MM.1S (cell line): ENCODE results near the gene PALB2.
"Not testable (repeated sequence)": the region's sequence is repeated elsewhere in the genome, so short reads cannot be mapped to it uniquely, and the experiment has no call there.

Experiments
- DNase-seq: peaks from one replicate; pipeline ENCODE4 v3.0.0-alpha.2; 2015
- H2AFZ ChIP-seq: fragments of 300-600 bp; sonication (generic); 2 replicates; pipeline ENCODE4 v1.6.0; 2016; ENCODE audit warnings: antibody characterized with exemption, low read length
- H3F3A ChIP-seq: fragments of 300-600 bp; sonication (generic); 2 replicates; pipeline ENCODE4 v1.6.1; 2016; ENCODE audit warnings: mild to moderate bottlenecking, antibody characterized with exemption, low read length, moderate library complexity, mixed read lengths; ENCODE audit not compliant: insufficient read depth
- H3K27ac ChIP-seq: fragments of 300-600 bp; sonication (generic); 2 replicates; pipeline ENCODE4 v1.5.1; 2016; ENCODE audit warnings: mild to moderate bottlenecking, low read length
- H3K27me3 ChIP-seq: fragments of 300-600 bp; sonication (generic); replicated peaks from 2 replicates; pipeline ENCODE4 v1.6.0; 2016; ENCODE audit warnings: low read length; ENCODE audit not compliant: insufficient read depth
- H3K36me3 ChIP-seq: fragments of 300-600 bp; sonication (generic); replicated peaks from 2 replicates; pipeline ENCODE4 v1.6.1; 2016; ENCODE audit warnings: mild to moderate bottlenecking, low read length, mixed read lengths; ENCODE audit not compliant: insufficient read depth
- H3K4me1 ChIP-seq: fragments of 300-600 bp; sonication (generic); 2 replicates; pipeline ENCODE4 v1.6.1; 2016; ENCODE audit warnings: low read length, mixed read lengths
- H3K4me2 ChIP-seq: fragments of 300-600 bp; sonication (generic); 2 replicates; pipeline ENCODE4 v1.6.0; 2016; ENCODE audit warnings: low read depth, low read length
- H3K4me3 ChIP-seq: fragments of 300-600 bp; sonication (generic); 2 replicates; pipeline ENCODE4 v1.5.1; 2016; ENCODE audit warnings: low read length, mixed read lengths
- H3K79me2 ChIP-seq: fragments of 300-600 bp; sonication (generic); 2 replicates; pipeline ENCODE4 v1.6.1; 2016; ENCODE audit warnings: mixed run types, low read length, mixed read lengths
- H3K9ac ChIP-seq: fragments of 300-600 bp; sonication (generic); 2 replicates; pipeline ENCODE4 v1.6.1; 2016; ENCODE audit warnings: low read length, mixed read lengths
- H3K9me2 ChIP-seq: fragments of 300-600 bp; sonication (generic); replicated peaks from 2 replicates; pipeline ENCODE4 v1.6.1; 2016; ENCODE audit warnings: mild to moderate bottlenecking, low read length, mixed read lengths; ENCODE audit not compliant: insufficient read depth
- H3K9me3 ChIP-seq: fragments of 300-600 bp; sonication (generic); replicated peaks from 2 replicates; pipeline ENCODE4 v1.6.1; 2016; ENCODE audit warnings: mild to moderate bottlenecking, low read length, mixed read lengths; ENCODE audit not compliant: insufficient read depth
- H4K20me1 ChIP-seq: fragments of 300-600 bp; sonication (generic); 2 replicates; pipeline ENCODE4 v1.6.1; 2016; ENCODE audit warnings: mild to moderate bottlenecking, low read length, moderate library complexity, mixed read lengths; ENCODE audit not compliant: insufficient read depth
- EZH2 ChIP-seq: fragments of 300-600 bp; sonication (generic); optimal IDR thresholded peaks from 2 replicates; pipeline ENCODE3; 2017; ENCODE audit warnings: low read depth, mild to moderate bottlenecking, antibody characterized with exemption, low read length, mixed read lengths
- EZH2phosphoT487 ChIP-seq: fragments of 300-600 bp; sonication (generic); IDR thresholded peaks from 2 replicates; pipeline ENCODE4 v1.6.1; 2018; ENCODE audit warnings: antibody characterized with exemption, low read length
- TF ChIP-seq, protein P1 (sequence below): fragments of 300-600 bp; sonication (generic); IDR thresholded peaks from 2 replicates; pipeline ENCODE4 v1.5.1; 2016; ENCODE audit warnings: antibody characterized with exemption, low read length, mixed read lengths

The PALB2 gene

DNA sequence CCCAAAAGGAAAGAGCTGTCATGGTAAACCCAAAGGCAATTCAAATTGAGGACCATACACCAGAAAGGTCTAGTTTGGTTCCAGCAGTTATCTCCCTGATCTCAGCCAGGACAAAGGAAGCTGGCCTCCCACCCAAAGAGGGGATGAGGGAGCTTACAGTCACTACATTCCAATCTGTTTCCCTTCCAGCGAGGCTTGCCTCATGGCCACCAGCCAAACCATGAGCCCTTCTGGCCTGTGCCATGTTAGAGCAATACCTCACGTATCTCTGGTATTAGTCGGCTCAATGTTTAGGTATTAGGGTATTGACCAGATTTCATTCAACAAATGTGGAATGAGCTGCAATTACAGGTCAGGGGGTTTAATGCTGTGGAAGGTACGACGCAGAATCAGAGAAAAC is 53.4 kb downstream of the PALB2 start:
- Histone ChIP-seq H3F3A (no peaks in the 10 kb centered on the region), H3K27ac (no peak overlapping the region), H2AFZ (no peak overlapping the region), H3K27me3 (no peaks in the 10 kb centered on the region), H3K9ac (no peak overlapping the region), H3K4me3 (no peak overlapping the region), H3K36me3 (peaks cover 28% of the 10 kb centered on the region), H3K4me2 (no peak overlapping the region), H3K4me1 (no peaks in the 10 kb centered on the region), H3K79me2 (peaks cover 66% of the 10 kb centered on the region), H3K9me3 (no peaks in the 10 kb centered on the region), H4K20me1 (peaks cover 16% of the 10 kb centered on the region; the same call in 1 of the 2 replicates), H3K9me2 (no peaks in the 10 kb centered on the region)
- TF ChIP-seq EZH2phosphoT487: no peak
- TF ChIP-seq, protein P1, sequence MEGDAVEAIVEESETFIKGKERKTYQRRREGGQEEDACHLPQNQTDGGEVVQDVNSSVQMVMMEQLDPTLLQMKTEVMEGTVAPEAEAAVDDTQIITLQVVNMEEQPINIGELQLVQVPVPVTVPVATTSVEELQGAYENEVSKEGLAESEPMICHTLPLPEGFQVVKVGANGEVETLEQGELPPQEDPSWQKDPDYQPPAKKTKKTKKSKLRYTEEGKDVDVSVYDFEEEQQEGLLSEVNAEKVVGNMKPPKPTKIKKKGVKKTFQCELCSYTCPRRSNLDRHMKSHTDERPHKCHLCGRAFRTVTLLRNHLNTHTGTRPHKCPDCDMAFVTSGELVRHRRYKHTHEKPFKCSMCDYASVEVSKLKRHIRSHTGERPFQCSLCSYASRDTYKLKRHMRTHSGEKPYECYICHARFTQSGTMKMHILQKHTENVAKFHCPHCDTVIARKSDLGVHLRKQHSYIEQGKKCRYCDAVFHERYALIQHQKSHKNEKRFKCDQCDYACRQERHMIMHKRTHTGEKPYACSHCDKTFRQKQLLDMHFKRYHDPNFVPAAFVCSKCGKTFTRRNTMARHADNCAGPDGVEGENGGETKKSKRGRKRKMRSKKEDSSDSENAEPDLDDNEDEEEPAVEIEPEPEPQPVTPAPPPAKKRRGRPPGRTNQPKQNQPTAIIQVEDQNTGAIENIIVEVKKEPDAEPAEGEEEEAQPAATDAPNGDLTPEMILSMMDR: no peak
- no peak for DNase-seq

DNA sequence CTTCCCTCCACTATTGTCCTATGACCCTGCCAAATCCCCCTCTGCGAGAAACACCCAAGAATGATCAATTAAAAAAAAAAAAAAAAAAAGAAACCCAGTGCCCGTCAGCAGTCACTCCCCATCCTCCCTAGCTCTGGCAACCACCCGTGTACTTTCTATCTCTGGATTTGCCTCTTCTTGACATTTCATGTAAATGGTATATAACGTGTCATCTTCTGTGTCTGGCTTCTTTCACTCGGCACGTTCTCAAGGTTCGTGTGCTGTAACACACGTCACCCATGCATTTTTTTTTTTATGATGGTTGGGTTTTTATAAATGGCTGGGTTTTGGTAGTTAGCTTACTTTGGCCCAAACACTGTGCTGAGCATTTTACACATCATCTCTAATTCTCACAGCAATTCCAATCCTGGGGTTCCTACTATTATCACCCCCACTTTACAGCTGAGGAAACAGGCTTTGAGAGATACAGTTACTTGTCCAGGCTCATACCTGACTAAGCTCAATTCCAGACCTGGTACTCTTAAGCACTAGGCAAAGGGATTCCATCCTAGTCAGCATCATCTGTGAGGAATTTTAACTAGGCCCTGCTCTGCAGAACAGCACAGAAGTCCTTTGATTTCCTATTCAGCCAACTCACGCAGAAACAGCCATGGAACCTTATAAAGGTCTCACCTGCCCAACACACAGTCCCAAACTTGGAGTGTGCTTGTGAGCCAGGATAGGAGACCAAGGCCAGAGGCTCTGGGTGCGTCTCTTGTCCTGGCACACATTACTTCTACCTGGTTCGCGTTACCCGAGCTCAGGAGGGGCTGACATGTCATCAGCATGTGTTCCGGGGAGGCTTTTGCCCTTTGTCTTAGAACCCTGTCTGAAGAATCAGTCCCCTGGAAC is 56.7 kb downstream of the PALB2 start:
- Histone ChIP-seq H3K36me3 (peaks cover 22% of the 10 kb centered on the region), H3K79me2 (peaks cover 33% of the 10 kb centered on the region), H3K27ac (no peak overlapping the region), H3K4me1 (no peaks in the 10 kb centered on the region), H4K20me1 (0 out of 2 replicates have a peak, but pooled peaks cover 8% of the 10 kb centered on the region), H3K9me2 (no peaks in the 10 kb centered on the region), H3K4me3 (no peak overlapping the region), H3F3A (no peaks in the 10 kb centered on the region), H3K9me3 (no peaks in the 10 kb centered on the region), H2AFZ (no peak overlapping the region), H3K9ac (no peak overlapping the region), H3K4me2 (no peak overlapping the region), H3K27me3 (no peaks in the 10 kb centered on the region)
- TF ChIP-seq EZH2phosphoT487 (no peak), EZH2 (no peak)
- TF ChIP-seq, protein P1: no peak
- no peak for DNase-seq

GRCh38 chr16:23583271-23583670 is 57.8 kb downstream of the PALB2 start:
- not testable (repeated sequence) for H3K4me2 ChIP-seq, H3K4me1 ChIP-seq, H3K27ac ChIP-seq, H3K4me3 ChIP-seq, H3K9me3 ChIP-seq, H3K9ac ChIP-seq, H3K9me2 ChIP-seq, DNase-seq, H3K27me3 ChIP-seq, H2AFZ ChIP-seq, H3F3A ChIP-seq, H4K20me1 ChIP-seq
- Histone ChIP-seq H3K36me3 (peaks cover 22% of the 10 kb centered on the region), H3K79me2 (peaks cover 22% of the 10 kb centered on the region)

DNA sequence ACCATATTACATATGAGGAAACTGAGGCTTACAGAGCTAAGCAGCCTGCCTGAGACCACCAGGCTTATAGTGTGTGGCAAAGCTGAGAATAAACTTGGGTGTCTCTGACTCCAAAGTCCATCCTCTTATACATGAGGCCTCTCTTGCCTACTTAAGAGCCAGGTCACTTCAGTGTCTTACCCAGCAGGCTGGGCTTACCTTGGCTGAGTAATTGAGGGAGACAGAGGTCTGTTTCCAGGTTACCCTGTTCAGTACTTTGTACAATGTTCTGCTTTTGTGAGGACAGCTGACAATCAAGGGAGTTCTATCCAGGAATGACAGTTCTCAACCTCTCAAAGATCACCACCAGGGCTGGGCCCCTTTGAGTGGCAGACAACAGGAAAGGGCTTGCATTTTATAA is 59.3 kb downstream of the PALB2 start:
- Histone ChIP-seq H3K27me3 (no peaks in the 10 kb centered on the region), H3K4me2 (no peak overlapping the region), H3K4me3 (no peak overlapping the region), H3K27ac (no peak overlapping the region; the same call in 1 of the 2 replicates), H3K79me2 (peaks cover 7% of the 10 kb centered on the region), H3K9me3 (no peaks in the 10 kb centered on the region), H3K36me3 (peaks cover 22% of the 10 kb centered on the region), H3F3A (no peaks in the 10 kb centered on the region), H3K9ac (no peak overlapping the region), H3K9me2 (no peaks in the 10 kb centered on the region), H2AFZ (no peak overlapping the region), H4K20me1 (no peaks in the 10 kb centered on the region), H3K4me1 (no peaks in the 10 kb centered on the region)
- TF ChIP-seq, protein P1: no peak
- no peak for TF ChIP-seq EZH2phosphoT487
- TF ChIP-seq EZH2: no peak
- no peak for DNase-seq
